A549 (cell line): ENCODE measurements around the gene TMEM52B. TPM values are rescaled to one million over a fixed set of nuclear protein-coding genes. Genes with fewer than 3 reads are reported as not detected.
A peak's percentile ranks its signal among the peaks of the same experiment; 100 is the strongest.
"Not testable (repeated sequence)": the region's sequence is repeated elsewhere in the genome, so short reads cannot be mapped to it uniquely, and the experiment has no call there.

Source experiments
- ATAC-seq, 2 experiments: fragments of 200-7000 bp in 1 of 2; fragments of >200 bp in 1 of 2; cut with Nextera tagmentation in 1 of 2; cut with Tn5 transposase in 1 of 2; 3 replicates each; pipeline versions ENCODE4 v1.8.0 to v1.9.1; 2018 to 2020; ENCODE audit warnings: mild to moderate bottlenecking in 1 of 2, moderate library complexity in 1 of 2
- CTCF ChIA-PET: fragments of 300-600 bp; sonication (Branson Sonifier 250); formaldehyde crosslinking; extraction: SDS; loops from one replicate; lab custom pipeline; 2021; ENCODE audit warnings: antibody characterized with exemption, inconsistent platforms; lab: Yijun Ruan, JAX
- POLR2A ChIA-PET: fragments of 350-600 bp; formaldehyde crosslinking; extraction: SDS; loops from one replicate; lab custom pipeline; 2021; ENCODE audit warnings: antibody characterized with exemption, inconsistent platforms; lab: Yijun Ruan, JAX
- DNase-seq, 2 experiments: peaks; one replicate each; pipeline versions ENCODE4 v3.0.0 to v3.0.0-alpha.2; 2011 to 2016; ENCODE audit warnings: low read depth in 1 of 2, low spot score in 1 of 2
- FAIRE-seq: peaks from 2 replicates; lab custom pipeline; 2011; peaks lifted over from hg19 to GRCh38; lab: Jason Lieb, UNC
- H3K27ac ChIP-seq, 2 experiments: fragments of >200 bp; sonication (Bioruptor Twin); formaldehyde crosslinking; 3 replicates each; pipeline ENCODE4 v1.5.1; 2016 to 2017
- H3K4me1 ChIP-seq: fragments of >200 bp; sonication (Bioruptor Twin); formaldehyde crosslinking; 3 replicates; pipeline ENCODE4 v1.6.1; 2016
- H3K4me2 ChIP-seq: fragments of >200 bp; sonication (Bioruptor Twin); formaldehyde crosslinking; 3 replicates; pipeline ENCODE4 v1.6.1; 2016
- H3K4me3 ChIP-seq: fragments of >200 bp; sonication (Bioruptor Twin); formaldehyde crosslinking; 3 replicates; pipeline ENCODE4 v1.5.1; 2016
- H3K9me3 ChIP-seq: fragments of >200 bp; sonication (Bioruptor Twin); formaldehyde crosslinking; 3 replicates; pipeline ENCODE4 v1.6.1; 2016
- CEBPB ChIP-seq, 2 experiments: fragments of >200 bp in 1 of 2; sonication (Bioruptor Twin) in 1 of 2; formaldehyde crosslinking in 1 of 2; IDR thresholded peaks; 2 replicates each; pipeline ENCODE4 v1.6.1; 2012 to 2016
- CHD2 ChIP-seq: fragments of 150-350 bp; IDR thresholded peaks from 2 replicates; pipeline ENCODE4 v1.6.1; 2014; ENCODE audit warnings: low read length; ENCODE audit not compliant: partially characterized antibody
- EHF ChIP-seq: fragments of 250-450 bp; sonication (Bioruptor Pico); IDR thresholded peaks from 2 replicates; pipeline ENCODE4 v1.5.0; 2020; ENCODE audit warnings: mild to moderate bottlenecking
- EP300 ChIP-seq, 2 experiments: fragments of >200 bp; sonication (Bioruptor Twin); formaldehyde crosslinking; IDR thresholded peaks; 2 replicates in 1 of 2; 3 replicates in 1 of 2; pipeline ENCODE4 v1.6.1; 2016 to 2017
- FOSL2 ChIP-seq, 2 experiments: fragments of 450-650 bp in 1 of 2; fragments of >200 bp in 1 of 2; sonication (Bioruptor Twin) in 1 of 2; formaldehyde crosslinking; IDR thresholded peaks; 2 replicates each; pipeline versions ENCODE4 v1.5.0 to v1.6.1; 2016 to 2020; ENCODE audit warnings: mild to moderate bottlenecking in 1 of 2, moderate library complexity in 1 of 2
- HOXB13 ChIP-seq: fragments of 250-450 bp; sonication (Bioruptor Pico); IDR thresholded peaks from 2 replicates; pipeline ENCODE4 v1.5.0; 2020; ENCODE audit warnings: low read depth, mild to moderate bottlenecking, moderate library complexity
- JUNB ChIP-seq: fragments of >200 bp; sonication (Bioruptor Twin); formaldehyde crosslinking; IDR thresholded peaks from 2 replicates; pipeline ENCODE4 v1.6.1; 2016
- MAZ ChIP-seq: fragments of 150-350 bp; IDR thresholded peaks from 2 replicates; pipeline ENCODE4 v1.6.1; 2014; ENCODE audit warnings: antibody characterized with exemption, low read depth, low read length, borderline replicate concordance
- NR3C1 ChIP-seq: fragments of >200 bp; sonication (Bioruptor Twin); formaldehyde crosslinking; IDR thresholded peaks from 3 replicates; pipeline ENCODE4 v1.6.1; 2017
- POLR2A ChIP-seq: IDR thresholded peaks from 2 replicates; pipeline ENCODE4 v1.6.1; 2012; ENCODE audit warnings: mild to moderate bottlenecking, low read length
- POLR2AphosphoS2 ChIP-seq: conservative IDR thresholded peaks from 2 replicates; pipeline ENCODE4 v1.6.1; 2012; ENCODE audit warnings: low read length, improper control_type of control experiment, inconsistent platforms
- RCOR1 ChIP-seq: fragments of 150-350 bp; IDR thresholded peaks from 2 replicates; pipeline ENCODE4 v1.6.1; 2014; ENCODE audit warnings: antibody characterized with exemption, low read length, low read depth
- SREBF2 ChIP-seq: fragments of 450-650 bp; IDR thresholded peaks from 2 replicates; pipeline ENCODE4 v1.6.1; 2014; ENCODE audit warnings: mild to moderate bottlenecking, moderate library complexity
- TFCP2L1 ChIP-seq: fragments of 250-450 bp; sonication (Bioruptor Pico); IDR thresholded peaks from 2 replicates; pipeline ENCODE4 v1.5.0; 2021; ENCODE audit warnings: mild to moderate bottlenecking
- TP53 ChIP-seq: fragments of 250-450 bp; sonication (Bioruptor Pico); IDR thresholded peaks from 2 replicates; pipeline ENCODE4 v1.5.0; 2021; ENCODE audit warnings: mild to moderate bottlenecking, moderate library complexity
- WGBS: methylation state at CpG from one replicate; pipeline ENCODE4 v1.1.6; 2017; ENCODE audit errors: missing lambda C conversion rate; 5-methylcytosine and 5-hydroxymethylcytosine counted together
- polyA plus RNA-seq, 4 experiments: library from polyadenylated mRNA; depleted of rRNA in 3 of 4; stranded (reverse); fragments of >200 nt; fragmentation: RNase III in 1 of 4; extraction: RNeasy Plus Mini Kit Qiagen cat#74134 plus additional on column Dnase treatment in 1 of 4; gene quantifications; 2 replicates in 3 of 4; 3 replicates in 1 of 4; pipeline ENCODE4 v1.2.3, GENCODE V29; 2011 to 2017
- TF ChIP-seq, protein P1 (sequence below): fragments of 250-450 bp; sonication (Bioruptor Pico); IDR thresholded peaks from 2 replicates; pipeline ENCODE4 v1.5.0; 2020; ENCODE audit warnings: low read depth, mild to moderate bottlenecking, moderate library complexity

The TMEM52B gene
- polyA plus RNA-seq, 2 of the 4 experiments (the other 2 are of a cell fraction) = 0.08 to 0.39 TPM

DNA sequence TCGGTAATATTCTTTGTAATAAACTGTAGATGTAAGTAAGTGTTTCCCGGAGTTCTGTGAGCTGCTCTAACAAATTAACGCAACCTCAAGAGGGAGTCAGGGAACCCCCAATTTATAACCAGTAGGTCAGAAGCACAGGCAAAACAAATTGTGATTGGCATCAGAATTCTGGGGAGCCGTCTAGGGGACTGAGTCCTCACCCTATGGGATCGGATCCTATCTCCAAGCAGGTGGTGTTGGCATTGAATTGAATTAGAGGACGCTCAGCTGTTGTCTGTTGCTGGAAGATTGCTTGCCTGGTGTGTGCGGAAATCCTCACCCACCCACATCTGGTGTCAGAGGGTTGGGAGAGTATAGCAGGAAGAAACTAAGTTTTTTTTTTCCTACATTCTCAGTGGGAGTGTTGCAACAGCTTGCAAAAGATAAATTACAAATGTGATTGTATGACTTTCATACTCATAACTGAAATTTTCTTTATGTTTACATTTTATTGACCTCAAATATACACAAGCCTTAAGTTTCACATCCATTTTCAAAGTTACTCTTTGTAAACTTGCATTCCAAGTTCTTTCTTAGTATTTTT is 5.5 kb downstream of the TMEM52B start:
- 78% methylated on average over 7 of the region's 7 CpGs for WGBS
- POLR2A ChIA-PET = no interaction called here
- H3K9me3 ChIP-seq = no peaks in the 10 kb centered on the region
- CTCF ChIA-PET = interaction anchor here (1.2 kb wide), 1 partner anchor 31 kb away, joined by 5 read pairs; no protein-coding TSS in a partner anchor
- FAIRE-seq (no peak), DNase-seq (no peak), ATAC-seq (peak in 1 of 2 experiments; percentile 29; a peak in 2 of 6 replicates)
- peaks cover 31% of the 10 kb centered on the region for H3K4me1 ChIP-seq
- no peak overlapping the region for H3K4me3 ChIP-seq
- TF ChIP-seq CEBPB (IDR thresholded peaks at IDR 0.05) = peak; percentile 36 to 58; a peak in 2 of 4 replicates
- TF ChIP-seq TFCP2L1 (CRISPR knock-in tag) = no peak
- H3K27ac ChIP-seq = peak overlapping the region in 1 of 2 experiments; percentile 44; a peak in 1 of 6 replicates
- H3K4me2 ChIP-seq = peak overlapping the region; percentile 37

- Histone ChIP-seq H3K27ac (no peak overlapping the region), H3K9me3 (no peaks in the 10 kb centered on the region), H3K4me3 (no peak overlapping the region), H3K4me2 (no peak overlapping the region), H3K4me1 (peaks cover 28% of the 10 kb centered on the region)
- FAIRE-seq (no peak), DNase-seq (no peak), ATAC-seq (no peak)
- no peak for TF ChIP-seq MAZ
- no peak for TF ChIP-seq JUNB
- TF ChIP-seq, protein P1, sequence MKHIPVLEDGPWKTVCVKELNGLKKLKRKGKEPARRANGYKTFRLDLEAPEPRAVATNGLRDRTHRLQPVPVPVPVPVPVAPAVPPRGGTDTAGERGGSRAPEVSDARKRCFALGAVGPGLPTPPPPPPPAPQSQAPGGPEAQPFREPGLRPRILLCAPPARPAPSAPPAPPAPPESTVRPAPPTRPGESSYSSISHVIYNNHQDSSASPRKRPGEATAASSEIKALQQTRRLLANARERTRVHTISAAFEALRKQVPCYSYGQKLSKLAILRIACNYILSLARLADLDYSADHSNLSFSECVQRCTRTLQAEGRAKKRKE = no peak
- TF ChIP-seq TP53 = no peak
- TF ChIP-seq POLR2AphosphoS2 = no peak
- no peak for TF ChIP-seq HOXB13 (CRISPR knock-in tag)
- TF ChIP-seq POLR2A = no peak
- no peak for TF ChIP-seq CHD2
- TF ChIP-seq NR3C1 = no peak
- TF ChIP-seq RCOR1 = no peak
- TF ChIP-seq FOSL2 (IDR thresholded peaks at IDR 0.05) = no peak
- TF ChIP-seq FOSL2 (CRISPR knock-in tag; IDR thresholded peaks at IDR 0.05) = no peak
- no peak for TF ChIP-seq SREBF2
- POLR2A ChIA-PET = no interaction called here
- 89% methylated on average over 11 of the region's 11 CpGs for WGBS
- CTCF ChIA-PET = interaction anchor here (0.6 kb wide), 1 partner anchor 50 kb away, joined by 3 read pairs; no protein-coding TSS in a partner anchor
Observed at GRCh38 chr12:10186299-10186698, 7.5 kb downstream of the TMEM52B start.

GRCh38 chr12:10186958-10187357 is 8.1 kb downstream of the TMEM52B start:
- DNase-seq, POLR2A ChIA-PET, H3K27ac ChIP-seq, H3K4me3 ChIP-seq, H3K9me3 ChIP-seq, H3K4me2 ChIP-seq, FAIRE-seq, ATAC-seq: not testable (repeated sequence)
- CTCF ChIA-PET = interaction anchor here (2.1 kb wide), 1 partner anchor 34 kb away, joined by 11 read pairs; no protein-coding TSS in a partner anchor
- peaks cover 35% of the 10 kb centered on the region for H3K4me1 ChIP-seq
- 71% methylated on average over 6 of the region's 6 CpGs for WGBS

GRCh38 chr12:10189653-10190052 is 10.8 kb downstream of the TMEM52B start:
- H3K4me3 ChIP-seq = no peak overlapping the region
- ATAC-seq (peak in 1 of 2 experiments; percentile 12; a peak in 1 of 6 replicates), FAIRE-seq (no peak), DNase-seq (no peak)
- WGBS = 62% methylated on average over 5 of the region's 5 CpGs
- ChIA-PET CTCF (interaction anchor here (0.6 to 8.3 kb wide), 13 partner anchors 10 to 439 kb away, joined by 3 to 89 read pairs (median 4); partner anchors contain the start of genes CLEC1B, GABARAPL1 and OLR1), POLR2A (interaction anchor here (0.7 kb wide), 1 partner anchor 39 kb away, joined by 3 read pairs; no protein-coding TSS in a partner anchor)
- no peak for TF ChIP-seq EHF (CRISPR knock-in tag)
- TF ChIP-seq HOXB13 (CRISPR knock-in tag) = no peak
- TF ChIP-seq POLR2A = no peak
- no peak for TF ChIP-seq EP300 (IDR thresholded peaks at IDR 0.05)
- no peaks in the 10 kb centered on the region for H3K9me3 ChIP-seq
- no peak overlapping the region for H3K4me2 ChIP-seq
- H3K4me1 ChIP-seq = peaks cover 18% of the 10 kb centered on the region
- no peak overlapping the region for H3K27ac ChIP-seq
